SKM-1 treated with dmso at 0.1 percent for 144 hours (cell line): ENCODE results near the gene LEFTY2.
"Not testable (repeated sequence)": the region's sequence is repeated elsewhere in the genome, so short reads cannot be mapped to it uniquely, and the experiment has no call there.

Experiments
- DNase-seq: peaks from one replicate; lab custom pipeline; 2025; ENCODE audit not compliant: unreplicated experiment; lab: John Stamatoyannopoulos, UW

The LEFTY2 gene

GRCh38 chr1:225908013-225908640 lies 32.9 kb downstream of the LEFTY2 start:
- DNase-seq, result no peak

GRCh38 chr1:225907341-225907740 lies 33.7 kb downstream of the LEFTY2 start:
- DNase-seq, result no peak

GRCh38 chr1:225906467-225906866 lies 34.6 kb downstream of the LEFTY2 start:
- no peak for DNase-seq

- no peak for DNase-seq
Measured at GRCh38 chr1:225903623-225904022, 37.4 kb downstream of the LEFTY2 start.

GRCh38 chr1:225899044-225899925 lies 41.7 kb downstream of the LEFTY2 start:
- no peak for DNase-seq

- DNase-seq, result no peak
Measured at GRCh38 chr1:225897595-225898514, 43.2 kb downstream of the LEFTY2 start.

GRCh38 chr1:225896937-225897549 lies 44.0 kb downstream of the LEFTY2 start:
- DNase-seq, result no peak

GRCh38 chr1:225896494-225896893 lies 44.5 kb downstream of the LEFTY2 start:
- no peak for DNase-seq

- no peak for DNase-seq
Measured at GRCh38 chr1:225892307-225892706, 48.7 kb downstream of the LEFTY2 start.

- DNase-seq, result no peak
Measured at GRCh38 chr1:225891229-225891972, 49.6 kb downstream of the LEFTY2 start.

GRCh38 chr1:225890346-225891228 lies 50.4 kb downstream of the LEFTY2 start:
- no peak for DNase-seq

GRCh38 chr1:225889743-225890142 lies 51.3 kb downstream of the LEFTY2 start:
- no peak for DNase-seq

- no peak for DNase-seq
Measured at GRCh38 chr1:225888898-225889601, 52.0 kb downstream of the LEFTY2 start, which contains the start of gene LEFTY1. Gene LEFTY1, minus strand, starts transcription at chr1:225889146. Its CDS starts 80 bp downstream, at chr1:225889066.

- no peak for DNase-seq
Measured at GRCh38 chr1:225888289-225888897, 52.6 kb downstream of the LEFTY2 start.

- DNase-seq, result not testable (repeated sequence)
Measured at GRCh38 chr1:225887554-225888288, 53.3 kb downstream of the LEFTY2 start.

GRCh38 chr1:225887030-225887314 lies 54.0 kb downstream of the LEFTY2 start:
- DNase-seq, result no peak
